AG04449 (cell line): Measurements from ENCODE around the gene SHISA9.

ENCODE experiments used
- CTCF ChIA-PET: fragments of 350-600 bp; formaldehyde crosslinking; extraction: SDS; loops from one replicate; lab custom pipeline; 2021; ENCODE audit warnings: antibody characterized with exemption; lab: Yijun Ruan, JAX
- POLR2A ChIA-PET: fragments of 400-600, 350-600 bp; formaldehyde crosslinking; extraction: SDS; loops from one replicate; lab custom pipeline; 2020; ENCODE audit warnings: antibody characterized with exemption, inconsistent platforms; lab: Yijun Ruan, JAX
- DNase-seq: peaks from one replicate; pipeline ENCODE4 v3.0.0-alpha.2; 2010; ENCODE audit warnings: low read depth, low spot score
- H3K4me3 ChIP-seq: 2 replicates; pipeline ENCODE4 v1.5.1; 2011; ENCODE audit warnings: low read depth, mild to moderate bottlenecking, control low read depth, low read length
- TF ChIP-seq, protein P1 (sequence below): IDR thresholded peaks from one replicate; pipeline ENCODE4 v1.5.1; 2011; ENCODE audit warnings: mild to moderate bottlenecking, moderate library complexity, low read length, control low read depth, inconsistent platforms; ENCODE audit not compliant: insufficient read depth; ENCODE audit errors: missing control alignments

Gene SHISA9

GRCh38 chr16:13018026-13018425 is 116.6 kb downstream of the SHISA9 start:
- TF ChIP-seq, protein P1, sequence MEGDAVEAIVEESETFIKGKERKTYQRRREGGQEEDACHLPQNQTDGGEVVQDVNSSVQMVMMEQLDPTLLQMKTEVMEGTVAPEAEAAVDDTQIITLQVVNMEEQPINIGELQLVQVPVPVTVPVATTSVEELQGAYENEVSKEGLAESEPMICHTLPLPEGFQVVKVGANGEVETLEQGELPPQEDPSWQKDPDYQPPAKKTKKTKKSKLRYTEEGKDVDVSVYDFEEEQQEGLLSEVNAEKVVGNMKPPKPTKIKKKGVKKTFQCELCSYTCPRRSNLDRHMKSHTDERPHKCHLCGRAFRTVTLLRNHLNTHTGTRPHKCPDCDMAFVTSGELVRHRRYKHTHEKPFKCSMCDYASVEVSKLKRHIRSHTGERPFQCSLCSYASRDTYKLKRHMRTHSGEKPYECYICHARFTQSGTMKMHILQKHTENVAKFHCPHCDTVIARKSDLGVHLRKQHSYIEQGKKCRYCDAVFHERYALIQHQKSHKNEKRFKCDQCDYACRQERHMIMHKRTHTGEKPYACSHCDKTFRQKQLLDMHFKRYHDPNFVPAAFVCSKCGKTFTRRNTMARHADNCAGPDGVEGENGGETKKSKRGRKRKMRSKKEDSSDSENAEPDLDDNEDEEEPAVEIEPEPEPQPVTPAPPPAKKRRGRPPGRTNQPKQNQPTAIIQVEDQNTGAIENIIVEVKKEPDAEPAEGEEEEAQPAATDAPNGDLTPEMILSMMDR = no peak
- no peak overlapping the region for H3K4me3 ChIP-seq
- ChIA-PET CTCF (no interaction called here), POLR2A (no interaction called here)
- no peak for DNase-seq

DNA sequence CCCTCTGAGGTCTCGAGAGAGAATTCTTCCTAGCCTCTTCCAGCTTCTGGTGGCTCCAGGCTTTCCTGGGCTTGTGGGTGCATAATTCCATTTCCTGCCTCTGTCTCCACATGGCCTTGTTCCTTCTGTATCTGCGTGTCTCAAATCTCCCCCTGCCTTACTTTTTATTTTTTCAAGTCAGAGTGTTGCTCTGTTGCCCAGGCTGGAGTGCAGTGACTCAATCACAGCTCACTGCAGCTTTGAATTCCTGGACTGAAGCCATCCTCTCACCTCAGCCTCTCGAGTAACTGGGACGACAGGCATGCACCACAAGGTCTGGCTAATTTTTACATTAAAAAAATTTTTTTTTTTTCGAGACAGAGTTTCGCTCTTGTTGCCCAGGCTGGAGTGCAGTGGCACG is 120.6 kb downstream of the SHISA9 start:
- TF ChIP-seq, protein P1 = no peak
- no peak for DNase-seq
- ChIA-PET POLR2A (no interaction called here), CTCF (no interaction called here)
- no peak overlapping the region for H3K4me3 ChIP-seq

- ChIA-PET POLR2A (no interaction called here), CTCF (no interaction called here)
- TF ChIP-seq, protein P1 = no peak
- DNase-seq = no peak
- H3K4me3 ChIP-seq = no peak overlapping the region
Observed at GRCh38 chr16:13029786-13030185, 128.4 kb downstream of the SHISA9 start.

GRCh38 chr16:13030769-13031168 is 129.4 kb downstream of the SHISA9 start:
- no peak overlapping the region for H3K4me3 ChIP-seq
- ChIA-PET POLR2A (no interaction called here), CTCF (no interaction called here)
- DNase-seq = no peak
- TF ChIP-seq, protein P1 = no peak

- POLR2A ChIA-PET = no interaction called here
- CTCF ChIA-PET = no interaction called here
- TF ChIP-seq, protein P1 = no peak
- no peak for DNase-seq
- no peak overlapping the region for H3K4me3 ChIP-seq
Observed at GRCh38 chr16:13032911-13033310, 131.5 kb downstream of the SHISA9 start.

- no peak for DNase-seq
- ChIA-PET CTCF (no interaction called here), POLR2A (no interaction called here)
- no peak overlapping the region for H3K4me3 ChIP-seq
- TF ChIP-seq, protein P1 = no peak
Observed at GRCh38 chr16:13036600-13036999, 135.2 kb downstream of the SHISA9 start.
